ENCODE data around the gene PCIF1. TPM values are rescaled to one million over a fixed set of nuclear protein-coding genes. Genes with fewer than 3 reads are reported as not detected.

Gene PCIF1
- polyA plus RNA-seq, 3 donors: 44.7 to 52.7 (median 44.9) TPM

DNA sequence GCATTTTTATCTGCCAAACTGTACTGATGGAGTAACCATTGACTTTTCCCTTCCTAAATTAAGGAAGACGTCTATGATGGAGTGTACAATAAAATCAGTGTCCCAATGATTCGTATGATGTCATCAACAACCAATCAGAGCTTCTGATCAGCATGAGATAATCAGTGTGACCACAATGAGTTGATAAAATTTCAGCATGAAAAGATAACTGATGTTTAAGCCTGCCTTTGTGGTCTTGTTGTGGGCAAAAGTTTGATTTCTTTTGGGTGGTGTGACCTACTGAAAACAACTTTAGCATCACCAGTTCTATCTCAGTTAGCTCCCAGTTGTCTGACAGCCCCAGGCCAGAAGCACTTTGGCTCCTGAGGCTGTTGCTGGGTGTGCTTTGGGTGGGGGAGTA is 3.3 kb downstream of the PCIF1 start:
- no peak for DNase-seq (ENCODE audit: extremely low read depth in 1 of 11, low read depth in 9 of 11, low spot score in 4 of 11)

DNA sequence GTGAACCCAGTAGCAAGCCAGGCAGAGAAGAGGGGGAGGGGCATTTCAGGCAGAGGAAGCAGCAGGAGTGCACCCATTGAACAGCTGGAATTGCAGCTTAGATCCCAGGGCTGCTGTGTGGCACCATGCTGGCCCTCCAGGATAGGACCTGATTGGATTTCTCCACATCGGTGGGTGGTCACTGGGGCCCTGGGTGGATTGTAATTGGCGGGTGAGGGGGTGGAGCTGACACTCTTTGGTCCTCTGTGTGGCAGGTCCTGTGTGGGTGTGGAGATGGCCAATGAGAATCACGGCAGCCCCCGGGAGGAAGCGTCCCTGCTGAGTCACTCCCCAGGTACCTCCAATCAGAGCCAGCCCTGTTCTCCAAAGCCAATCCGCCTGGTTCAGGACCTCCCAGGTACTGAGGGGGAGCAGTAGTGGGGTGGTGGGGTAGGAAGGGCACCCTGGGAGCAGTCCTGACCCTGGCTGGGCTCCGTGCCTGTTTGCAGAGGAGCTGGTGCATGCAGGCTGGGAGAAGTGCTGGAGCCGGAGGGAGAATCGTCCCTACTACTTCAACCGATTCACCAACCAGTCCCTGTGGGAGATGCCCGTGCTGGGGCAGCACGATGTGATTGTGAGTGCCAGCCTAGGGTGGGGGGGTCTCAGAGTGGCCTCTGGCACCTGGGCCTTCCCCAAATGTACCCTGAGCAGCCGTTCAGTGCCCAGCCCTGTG is 4.4 kb downstream of the PCIF1 start:
- DNase-seq (ENCODE audit: extremely low read depth in 1 of 11, low read depth in 9 of 11, low spot score in 4 of 11): no peak

GRCh38 chr20:45940053-45940452 is 5.6 kb downstream of the PCIF1 start:
- DNase-seq (ENCODE audit: extremely low read depth in 1 of 11, low read depth in 9 of 11, low spot score in 4 of 11): no peak

DNA sequence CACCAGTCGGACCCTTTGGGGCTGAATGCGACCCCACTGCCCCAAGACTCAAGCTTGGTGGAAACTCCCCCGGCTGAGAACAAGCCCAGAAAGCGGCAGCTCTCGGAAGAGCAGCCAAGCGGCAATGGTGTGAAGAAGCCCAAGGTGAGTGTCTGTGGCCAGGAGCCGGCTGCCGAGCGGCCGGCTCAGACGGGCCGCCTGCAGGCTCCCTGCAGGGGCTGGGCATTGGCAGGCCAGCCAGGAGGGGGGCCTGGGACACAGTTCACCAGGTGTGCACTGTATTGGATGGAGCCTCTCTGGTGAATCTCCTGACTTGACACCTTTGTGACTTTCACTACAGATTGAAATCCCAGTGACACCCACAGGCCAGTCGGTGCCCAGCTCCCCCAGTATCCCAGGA is 6.0 kb downstream of the PCIF1 start:
- DNase-seq (ENCODE audit: extremely low read depth in 1 of 11, low read depth in 9 of 11, low spot score in 4 of 11): no peak

- no peak for DNase-seq (ENCODE audit: extremely low read depth in 1 of 11, low read depth in 9 of 11, low spot score in 4 of 11)
These were observed 9.1 kb downstream of the PCIF1 start for GRCh38 chr20:45943613-45944012.

DNA sequence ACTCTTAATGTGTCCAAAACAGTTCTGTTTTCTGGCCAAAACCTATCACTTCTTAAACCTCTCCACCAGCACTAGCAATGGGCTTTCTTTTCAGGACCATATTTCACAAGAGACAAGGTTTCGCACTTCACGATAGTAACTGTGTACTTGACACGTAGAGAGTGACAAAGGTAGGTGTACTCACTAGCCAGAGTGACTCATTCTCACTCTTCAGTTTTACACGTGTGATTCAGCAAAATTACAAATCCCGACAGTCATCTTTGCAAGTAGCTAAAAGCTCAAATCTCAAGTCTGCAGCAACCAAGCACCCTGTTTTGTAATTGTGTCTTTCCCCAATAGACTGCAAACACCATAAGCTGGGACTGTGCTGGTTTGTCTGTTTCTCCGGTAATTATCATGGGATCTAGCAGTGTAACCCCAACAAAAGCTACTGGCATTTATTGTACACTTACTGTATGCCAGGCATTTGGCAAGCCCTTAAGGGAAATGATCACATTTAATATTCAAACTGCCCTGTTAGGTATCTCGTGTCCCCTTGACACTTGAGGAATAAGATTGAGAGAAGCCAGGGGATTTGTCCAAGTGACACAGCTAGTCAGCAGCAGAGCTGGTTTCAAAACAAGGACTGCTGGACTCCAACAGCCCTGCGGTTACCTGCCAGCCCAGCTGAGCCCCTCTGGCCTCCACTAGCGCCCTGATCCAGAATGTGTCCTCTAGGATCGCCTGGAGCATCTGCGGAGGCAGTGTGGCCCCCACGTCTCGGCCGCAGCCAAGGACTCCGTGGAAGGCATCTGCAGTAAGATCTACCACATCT is 9.9 kb downstream of the PCIF1 start:
- DNase-seq (ENCODE audit: extremely low read depth in 1 of 11, low read depth in 9 of 11, low spot score in 4 of 11): no peak

GRCh38 chr20:45944965-45945677 is 10.6 kb downstream of the PCIF1 start:
- no peak for DNase-seq (ENCODE audit: extremely low read depth in 1 of 11, low read depth in 9 of 11, low spot score in 4 of 11)

DNA sequence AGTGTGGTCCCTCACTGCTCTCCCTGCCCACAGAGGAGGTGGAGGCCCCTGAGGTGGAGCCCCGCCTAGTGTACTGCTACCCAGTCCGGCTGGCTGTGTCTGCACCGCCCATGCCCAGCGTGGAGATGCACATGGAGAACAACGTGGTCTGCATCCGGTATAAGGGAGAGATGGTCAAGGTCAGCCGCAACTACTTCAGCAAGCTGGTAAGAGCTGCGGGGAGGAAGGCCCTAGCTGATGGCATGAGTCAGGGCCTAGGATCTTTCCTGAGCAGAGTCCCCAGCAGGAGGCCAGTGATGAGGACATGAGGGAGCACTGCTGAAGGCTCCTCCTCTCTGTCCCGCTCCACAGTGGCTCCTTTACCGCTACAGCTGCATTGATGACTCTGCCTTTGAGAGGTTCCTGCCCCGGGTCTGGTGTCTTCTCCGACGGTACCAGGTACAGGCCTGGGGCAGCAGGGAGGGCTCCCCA is 11.2 kb downstream of the PCIF1 start:
- DNase-seq (ENCODE audit: extremely low read depth in 1 of 11, low read depth in 9 of 11, low spot score in 4 of 11): no peak

- no peak for DNase-seq (ENCODE audit: extremely low read depth in 1 of 11, low read depth in 9 of 11, low spot score in 4 of 11)
These were observed 11.9 kb downstream of the PCIF1 start for GRCh38 chr20:45946149-45946970.

DNA sequence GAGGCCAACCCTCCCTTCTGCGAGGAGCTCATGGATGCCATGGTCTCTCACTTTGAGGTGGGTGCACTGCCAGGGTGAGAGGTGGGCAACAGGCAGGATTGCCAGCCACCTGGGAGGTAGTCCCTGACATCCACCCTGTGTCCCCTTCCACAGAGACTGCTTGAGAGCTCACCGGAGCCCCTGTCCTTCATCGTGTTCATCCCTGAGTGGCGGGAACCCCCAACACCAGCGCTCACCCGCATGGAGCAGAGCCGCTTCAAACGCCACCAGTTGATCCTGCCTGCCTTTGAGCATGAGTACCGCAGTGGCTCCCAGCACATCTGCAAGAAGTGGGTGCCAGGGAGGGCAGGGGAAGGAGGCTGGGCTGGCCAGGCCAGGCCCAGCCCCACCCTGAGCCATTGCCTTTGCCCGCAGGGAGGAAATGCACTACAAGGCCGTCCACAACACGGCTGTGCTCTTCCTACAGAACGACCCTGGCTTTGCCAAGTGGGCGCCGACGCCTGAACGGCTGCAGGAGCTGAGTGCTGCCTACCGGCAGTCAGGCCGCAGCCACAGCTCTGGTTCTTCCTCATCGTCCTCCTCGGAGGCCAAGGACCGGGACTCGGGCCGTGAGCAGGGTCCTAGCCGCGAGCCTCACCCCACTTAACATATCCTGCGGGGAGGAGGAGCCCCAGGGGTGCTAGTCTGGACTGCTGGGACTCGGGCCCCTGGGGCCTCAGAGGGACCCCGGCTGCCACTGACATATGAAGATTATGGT is 12.8 kb downstream of the PCIF1 start:
- DNase-seq (ENCODE audit: extremely low read depth in 1 of 11, low read depth in 9 of 11, low spot score in 4 of 11): no peak

DNA sequence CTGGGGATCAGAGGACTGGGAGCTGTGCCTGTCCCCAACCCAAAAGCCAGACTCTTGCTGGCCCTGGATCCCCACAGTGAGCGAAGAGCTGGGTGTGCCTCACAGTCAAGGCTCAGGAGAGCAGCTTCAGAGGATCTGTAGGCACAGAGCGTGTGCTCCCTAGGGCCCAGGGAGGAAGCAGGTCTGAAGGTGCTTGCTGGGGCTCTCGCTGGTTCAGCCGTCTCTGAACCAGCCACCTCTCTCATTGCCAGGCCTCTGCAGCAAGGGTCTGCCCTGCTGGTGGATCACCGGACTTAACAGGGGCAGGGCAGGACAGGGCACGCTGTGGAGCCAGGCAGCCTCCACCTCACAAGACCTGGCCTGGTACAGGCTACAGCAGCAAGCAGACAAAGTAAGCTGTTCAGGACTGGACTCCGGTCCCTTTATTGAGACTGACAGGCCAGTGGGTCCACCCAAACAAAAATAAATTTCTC is 13.8 kb downstream of the PCIF1 start:
- no peak for DNase-seq (ENCODE audit: extremely low read depth in 1 of 11, low read depth in 9 of 11, low spot score in 4 of 11)

- no peak for DNase-seq (ENCODE audit: extremely low read depth in 1 of 11, low read depth in 9 of 11, low spot score in 4 of 11)
These were observed 14.5 kb downstream of the PCIF1 start for GRCh38 chr20:45948742-45949541.

GRCh38 chr20:45949542-45950329 is 15.3 kb downstream of the PCIF1 start:
- no peak for DNase-seq (ENCODE audit: extremely low read depth in 1 of 11, low read depth in 9 of 11, low spot score in 4 of 11)

- DNase-seq (ENCODE audit: extremely low read depth in 1 of 11, low read depth in 9 of 11, low spot score in 4 of 11): no peak
These were observed 15.8 kb downstream of the PCIF1 start for GRCh38 chr20:45950330-45950646.

DNA sequence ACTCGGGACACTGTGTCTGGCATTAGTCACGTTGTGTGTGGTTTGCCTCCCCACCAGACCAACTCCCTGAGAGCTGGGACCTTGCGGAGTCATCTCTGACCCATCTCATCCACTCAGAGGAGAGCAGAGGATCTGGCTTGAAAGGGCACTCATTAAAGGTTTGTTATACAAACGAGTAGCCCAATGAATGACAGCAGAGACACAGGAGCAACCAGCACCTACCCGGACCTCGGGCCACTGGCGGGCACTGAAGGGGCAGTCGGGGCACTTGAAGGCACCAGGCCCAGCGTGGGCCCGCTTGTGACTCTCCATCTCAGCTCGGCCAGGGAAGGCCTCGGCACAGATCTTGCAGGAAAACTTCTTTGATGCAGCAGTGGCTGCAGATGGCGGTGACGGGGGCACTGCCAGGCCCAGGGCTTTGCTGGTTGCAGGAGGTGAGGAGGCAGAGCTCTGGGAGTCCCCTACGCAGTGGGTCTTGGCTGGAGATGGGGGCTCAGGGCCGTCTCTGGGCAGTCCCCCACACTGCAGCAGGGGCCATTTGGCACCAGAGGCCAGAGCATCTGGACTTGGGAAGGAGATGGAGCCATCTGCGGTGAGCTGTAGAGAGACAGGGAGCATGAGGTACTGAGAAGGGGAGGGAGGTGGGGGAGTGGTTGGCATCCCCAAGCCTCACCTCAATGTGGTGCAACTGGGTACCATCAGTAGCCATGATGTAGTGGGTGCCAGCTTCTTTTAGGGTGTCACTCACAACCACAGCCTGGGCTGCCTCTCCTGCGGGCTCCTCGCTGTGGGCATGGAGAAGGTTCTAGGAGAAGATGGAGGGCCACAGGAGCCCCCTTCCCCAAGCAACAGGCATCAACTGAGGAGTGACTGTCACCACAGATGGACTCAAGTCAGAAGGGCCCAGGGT is 17.7 kb downstream of the PCIF1 start:
- no peak for DNase-seq (ENCODE audit: extremely low read depth in 1 of 11, low read depth in 9 of 11, low spot score in 4 of 11)

DNA sequence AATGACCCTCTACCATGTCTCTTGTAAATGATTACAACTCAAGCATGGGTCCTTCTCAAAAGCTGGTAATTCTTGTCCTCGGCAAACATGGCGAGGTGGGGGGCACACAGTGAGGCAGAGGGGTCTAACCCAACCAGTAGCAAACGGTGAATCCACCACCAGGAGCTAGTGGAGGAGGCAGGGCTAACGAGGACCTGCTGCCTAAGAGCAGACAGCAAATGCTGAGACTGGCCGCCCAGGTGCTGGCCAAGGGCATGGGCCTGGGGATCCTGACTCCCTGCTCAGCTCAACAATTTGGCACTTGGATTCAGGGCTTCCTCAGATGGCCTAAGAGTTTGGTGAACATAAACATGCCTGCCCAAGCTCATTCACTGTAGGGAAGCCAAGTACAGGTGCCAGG is 18.4 kb downstream of the PCIF1 start:
- no peak for DNase-seq (ENCODE audit: extremely low read depth in 1 of 11, low read depth in 9 of 11, low spot score in 4 of 11)

Data from renal cortex interstitium (tissue), 11 donors.